ENCODE data around the gene PREB. TPM values are rescaled to one million over a fixed set of nuclear protein-coding genes. Genes with fewer than 3 reads are reported as not detected.
A peak's percentile ranks its signal among the peaks of the same experiment; 100 is the strongest.

PREB gene
- total RNA-seq, 2 experiments from 2014 or later: 96.8 to 113 TPM

DNA sequence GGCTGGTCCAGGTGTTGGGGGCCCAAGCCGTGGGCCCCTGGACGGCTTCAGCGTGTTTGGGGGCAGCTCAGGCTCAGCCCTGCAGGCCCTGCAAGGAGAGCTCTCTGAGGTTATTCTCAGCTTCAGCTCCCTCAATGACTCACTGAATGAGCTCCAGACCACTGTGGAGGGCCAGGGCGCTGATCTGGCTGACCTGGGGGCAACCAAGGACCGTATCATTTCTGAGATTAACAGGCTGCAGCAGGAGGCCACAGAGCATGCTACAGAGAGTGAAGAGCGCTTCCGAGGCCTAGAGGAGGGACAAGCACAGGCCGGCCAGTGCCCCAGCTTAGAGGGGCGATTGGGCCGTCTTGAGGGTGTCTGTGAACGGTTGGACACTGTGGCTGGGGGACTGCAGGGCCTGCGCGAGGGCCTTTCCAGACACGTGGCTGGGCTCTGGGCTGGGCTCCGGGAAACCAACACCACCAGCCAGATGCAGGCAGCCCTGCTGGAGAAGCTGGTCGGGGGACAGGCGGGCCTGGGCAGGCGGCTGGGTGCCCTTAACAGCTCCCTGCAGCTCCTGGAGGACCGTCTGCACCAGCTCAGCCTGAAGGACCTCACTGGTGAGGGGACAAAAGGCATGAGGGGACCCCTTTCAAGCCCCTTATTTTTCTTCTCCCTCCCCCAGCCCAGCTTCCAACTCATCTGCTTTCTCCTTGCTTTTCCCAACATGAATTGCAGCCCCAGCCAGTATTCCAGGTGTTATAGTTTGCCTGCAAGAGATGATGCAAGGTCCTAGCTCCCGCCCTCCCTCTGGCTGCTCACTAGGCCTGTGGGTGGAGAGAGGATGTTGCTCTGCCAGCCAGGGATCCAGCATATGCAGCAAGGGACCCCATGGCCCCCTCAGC is 50.8 kb downstream of the PREB start:
- Histone ChIP-seq H3K9me3 (ENCODE audit: low read length) (no peaks in the 10 kb centered on the region), H3K4me2 (ENCODE audit: low read length) (no peak overlapping the region), H2AFZ (ENCODE audit: low read length) (no peak overlapping the region), H3K36me3 (ENCODE audit: insufficient read depth, low read length) (no peaks in the 10 kb centered on the region), H3K27ac (ENCODE audit: low read depth, low read length, poor library complexity, severe bottlenecking) (no peak overlapping the region), H3K4me1 (ENCODE audit: insufficient read depth, low read length, poor library complexity, severe bottlenecking) (peaks cover 54% of the 10 kb centered on the region), H3K4me3 (ENCODE audit: low read depth, low read length, poor library complexity, severe bottlenecking) (no peak overlapping the region), H3K79me2 (ENCODE audit: insufficient read depth, low read depth, low read length) (no peaks in the 10 kb centered on the region), H4K20me1 (ENCODE audit: insufficient read depth, low read length) (no peaks in the 10 kb centered on the region), H3K9me2 (ENCODE audit: insufficient read depth, low read length) (no peaks in the 10 kb centered on the region)
- intact Hi-C loops (cut with micrococcal nuclease; ENCODE audit: unreplicated experiment): no loop called here
- ChIA-PET POLR2A (interaction anchor here (0.7 to 1.7 kb wide), 2 partner anchors 31 to 33 kb away, joined by 3 read pairs; no protein-coding TSS in a partner anchor), CTCF (ENCODE audit: unreplicated experiment) (interaction anchor here (0.9 kb wide), 1 partner anchor 11 kb away, joined by 3 read pairs; no protein-coding TSS in a partner anchor)
- BruUV-seq (replicated peaks): no TSS peak
- no peak for TF ChIP-seq EZH2phosphoT487 (IDR thresholded peaks at IDR 0.05; ENCODE audit: borderline replicate concordance, low read depth, low read length)
- DNase-seq (ENCODE audit: low spot score): no peak

DNA sequence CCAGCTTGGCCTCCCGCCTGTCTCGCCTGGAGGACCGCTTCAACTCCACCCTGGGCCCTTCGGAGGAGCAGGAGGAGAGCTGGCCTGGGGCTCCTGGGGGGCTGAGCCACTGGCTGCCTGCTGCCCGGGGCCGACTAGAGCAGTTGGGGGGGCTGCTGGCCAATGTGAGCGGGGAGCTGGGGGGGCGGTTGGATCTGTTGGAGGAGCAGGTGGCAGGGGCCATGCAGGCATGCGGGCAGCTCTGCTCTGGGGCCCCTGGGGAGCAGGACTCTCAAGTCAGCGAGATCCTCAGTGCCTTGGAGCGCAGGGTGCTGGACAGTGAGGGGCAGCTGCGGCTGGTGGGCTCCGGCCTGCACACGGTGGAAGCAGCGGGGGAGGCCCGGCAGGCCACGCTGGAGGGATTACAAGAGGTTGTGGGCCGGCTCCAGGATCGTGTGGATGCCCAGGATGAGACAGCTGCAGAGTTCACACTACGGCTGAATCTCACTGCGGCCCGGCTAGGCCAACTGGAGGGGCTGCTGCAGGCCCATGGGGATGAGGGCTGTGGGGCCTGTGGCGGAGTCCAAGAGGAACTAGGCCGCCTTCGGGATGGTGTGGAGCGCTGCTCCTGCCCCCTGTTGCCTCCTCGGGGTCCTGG is 51.5 kb downstream of the PREB start:
- CTCF ChIA-PET (ENCODE audit: unreplicated experiment): no interaction called here
- no peak for TF ChIP-seq EZH2phosphoT487 (IDR thresholded peaks at IDR 0.05; ENCODE audit: borderline replicate concordance, low read depth, low read length)
- TF ChIP-seq, protein P1, sequence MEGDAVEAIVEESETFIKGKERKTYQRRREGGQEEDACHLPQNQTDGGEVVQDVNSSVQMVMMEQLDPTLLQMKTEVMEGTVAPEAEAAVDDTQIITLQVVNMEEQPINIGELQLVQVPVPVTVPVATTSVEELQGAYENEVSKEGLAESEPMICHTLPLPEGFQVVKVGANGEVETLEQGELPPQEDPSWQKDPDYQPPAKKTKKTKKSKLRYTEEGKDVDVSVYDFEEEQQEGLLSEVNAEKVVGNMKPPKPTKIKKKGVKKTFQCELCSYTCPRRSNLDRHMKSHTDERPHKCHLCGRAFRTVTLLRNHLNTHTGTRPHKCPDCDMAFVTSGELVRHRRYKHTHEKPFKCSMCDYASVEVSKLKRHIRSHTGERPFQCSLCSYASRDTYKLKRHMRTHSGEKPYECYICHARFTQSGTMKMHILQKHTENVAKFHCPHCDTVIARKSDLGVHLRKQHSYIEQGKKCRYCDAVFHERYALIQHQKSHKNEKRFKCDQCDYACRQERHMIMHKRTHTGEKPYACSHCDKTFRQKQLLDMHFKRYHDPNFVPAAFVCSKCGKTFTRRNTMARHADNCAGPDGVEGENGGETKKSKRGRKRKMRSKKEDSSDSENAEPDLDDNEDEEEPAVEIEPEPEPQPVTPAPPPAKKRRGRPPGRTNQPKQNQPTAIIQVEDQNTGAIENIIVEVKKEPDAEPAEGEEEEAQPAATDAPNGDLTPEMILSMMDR (conservative IDR thresholded peaks at IDR 0.05; ENCODE audit: low read length): no peak
- POLR2A ChIA-PET: interaction anchor here (0.8 to 1.8 kb wide), 3 partner anchors 12 to 43 kb away, joined by 3 to 4 read pairs (median 3); partner anchors contain the start of gene OST4
- Histone ChIP-seq H3K27ac (ENCODE audit: low read depth, low read length, poor library complexity, severe bottlenecking) (no peak overlapping the region), H3K4me2 (ENCODE audit: low read length) (no peak overlapping the region), H3K79me2 (ENCODE audit: insufficient read depth, low read depth, low read length) (no peaks in the 10 kb centered on the region), H3K36me3 (ENCODE audit: insufficient read depth, low read length) (no peaks in the 10 kb centered on the region), H3K4me3 (ENCODE audit: low read depth, low read length, poor library complexity, severe bottlenecking) (no peak overlapping the region), H3K9me2 (ENCODE audit: insufficient read depth, low read length) (no peaks in the 10 kb centered on the region), H3K9me3 (ENCODE audit: low read length) (no peaks in the 10 kb centered on the region), H2AFZ (ENCODE audit: low read length) (no peak overlapping the region), H3K4me1 (ENCODE audit: insufficient read depth, low read length, poor library complexity, severe bottlenecking) (peaks cover 47% of the 10 kb centered on the region), H4K20me1 (ENCODE audit: insufficient read depth, low read length) (no peaks in the 10 kb centered on the region)
- DNase-seq (ENCODE audit: low spot score): no peak
- intact Hi-C loops (cut with micrococcal nuclease; ENCODE audit: unreplicated experiment): no loop called here
- no TSS peak for BruUV-seq (replicated peaks)

DNA sequence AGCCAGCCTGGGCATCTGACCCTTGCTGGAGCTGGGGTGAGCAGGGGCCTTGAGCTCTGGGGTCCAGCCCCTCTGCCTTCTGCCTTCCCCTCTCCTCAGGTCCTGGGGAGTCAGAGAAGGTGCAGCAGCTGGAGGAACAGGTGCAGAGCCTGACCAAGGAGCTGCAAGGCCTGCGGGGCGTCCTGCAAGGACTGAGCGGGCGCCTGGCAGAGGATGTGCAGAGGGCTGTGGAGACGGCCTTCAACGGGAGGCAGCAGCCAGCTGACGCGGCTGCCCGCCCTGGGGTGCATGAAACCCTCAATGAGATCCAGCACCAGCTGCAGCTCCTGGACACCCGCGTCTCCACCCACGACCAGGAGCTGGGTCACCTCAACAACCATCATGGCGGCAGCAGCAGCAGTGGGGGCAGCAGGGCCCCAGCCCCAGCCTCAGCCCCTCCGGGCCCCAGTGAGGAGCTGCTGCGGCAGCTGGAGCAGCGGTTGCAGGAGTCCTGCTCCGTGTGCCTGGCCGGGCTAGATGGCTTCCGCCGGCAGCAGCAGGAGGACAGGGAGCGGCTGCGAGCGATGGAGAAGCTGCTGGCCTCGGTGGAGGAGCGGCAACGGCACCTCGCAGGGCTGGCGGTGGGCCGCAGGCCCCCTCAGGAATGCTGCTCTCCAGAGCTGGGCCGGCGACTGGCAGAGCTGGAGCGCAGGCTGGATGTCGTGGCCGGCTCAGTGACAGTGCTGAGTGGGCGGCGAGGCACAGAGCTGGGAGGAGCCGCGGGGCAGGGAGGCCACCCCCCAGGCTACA is 52.3 kb downstream of the PREB start:
- intact Hi-C loops (cut with micrococcal nuclease; ENCODE audit: unreplicated experiment): no loop called here
- H3K4me2 ChIP-seq (ENCODE audit: low read length): peak overlapping the region; percentile 66

More for the DNA sequence above, 52.3 kb downstream of the PREB start:
- no TSS peak for BruUV-seq (replicated peaks)
- Histone ChIP-seq H3K79me2 (ENCODE audit: insufficient read depth, low read depth, low read length) (no peaks in the 10 kb centered on the region), H3K36me3 (ENCODE audit: insufficient read depth, low read length) (no peaks in the 10 kb centered on the region), H3K9me3 (ENCODE audit: low read length) (no peaks in the 10 kb centered on the region), H2AFZ (ENCODE audit: low read length) (no peak overlapping the region), H3K4me3 (ENCODE audit: low read depth, low read length, poor library complexity, severe bottlenecking) (peak overlapping the region; percentile 44), H3K27ac (ENCODE audit: low read depth, low read length, poor library complexity, severe bottlenecking) (peak overlapping the region; percentile 64), H3K4me1 (ENCODE audit: insufficient read depth, low read length, poor library complexity, severe bottlenecking) (peaks cover 47% of the 10 kb centered on the region), H4K20me1 (ENCODE audit: insufficient read depth, low read length) (no peaks in the 10 kb centered on the region), H3K9me2 (ENCODE audit: insufficient read depth, low read length) (no peaks in the 10 kb centered on the region)
- ChIA-PET POLR2A (interaction anchor here (0.8 to 1.8 kb wide), 4 partner anchors 9 to 88 kb away, joined by 3 to 4 read pairs (median 4); partner anchors contain the start of gene OST4), CTCF (ENCODE audit: unreplicated experiment) (interaction anchor here (1.1 kb wide), 1 partner anchor 9 kb away, joined by 4 read pairs; no protein-coding TSS in a partner anchor)
- TF ChIP-seq, protein P1 (conservative IDR thresholded peaks at IDR 0.05; ENCODE audit: low read length): no peak
- no peak for TF ChIP-seq EZH2phosphoT487 (IDR thresholded peaks at IDR 0.05; ENCODE audit: borderline replicate concordance, low read depth, low read length)
- DNase-seq (ENCODE audit: low spot score): no peak
